H1 (cell line): ENCODE results near the gene ZSWIM6. TPM values are rescaled to one million over a fixed set of nuclear protein-coding genes. Genes with fewer than 3 reads are reported as not detected.

ENCODE experiments used
- CTCF ChIA-PET: fragments of 300-600 bp; sonication (Branson Sonifier 250); formaldehyde crosslinking; loops from one replicate; lab custom pipeline; 2021; ENCODE audit not compliant: partially characterized antibody; lab: Charles Lee
- POLR2A ChIA-PET: fragments of 300-600 bp; sonication (Branson Sonifier 250); formaldehyde crosslinking; loops from one replicate; lab custom pipeline; 2021; ENCODE audit warnings: inconsistent platforms; ENCODE audit not compliant: partially characterized antibody; lab: Charles Lee
- DNase-seq, 2 experiments: peaks; one replicate each; pipeline versions ENCODE4 v3.0.0 to v3.0.0-alpha.2; 2010 to 2022; ENCODE audit warnings: low spot score in 2 of 2, low read depth in 1 of 2, mixed read lengths in 1 of 2
- FAIRE-seq: peaks from 2 replicates; lab custom pipeline; 2011; peaks lifted over from hg19 to GRCh38; lab: Jason Lieb, UNC
- H2AFZ ChIP-seq: 2 replicates; pipeline ENCODE4 v1.8.1; 2012; ENCODE audit warnings: low read length, inconsistent platforms
- H2AK5ac ChIP-seq: 2 replicates; pipeline ENCODE4 v1.6.1; 2013; ENCODE audit warnings: low read depth, low read length
- H2BK120ac ChIP-seq: replicated peaks from 2 replicates; pipeline ENCODE3; 2013; ENCODE audit warnings: low read depth, low read length, inconsistent platforms
- H2BK12ac ChIP-seq: 2 replicates; pipeline ENCODE4 v1.6.1; 2013; ENCODE audit warnings: low read depth, low read length
- H2BK15ac ChIP-seq: 2 replicates; pipeline ENCODE4 v1.6.1; 2013; ENCODE audit warnings: low read length
- H2BK20ac ChIP-seq: 2 replicates; pipeline ENCODE4 v1.6.1; 2013; ENCODE audit warnings: low read length
- H2BK5ac ChIP-seq: 2 replicates; pipeline ENCODE4 v1.6.1; 2013; ENCODE audit warnings: low read depth, low read length
- H3K14ac ChIP-seq: 2 replicates; pipeline ENCODE4 v1.6.1; 2013; ENCODE audit warnings: inconsistent platforms; ENCODE audit not compliant: insufficient read length
- H3K18ac ChIP-seq: 2 replicates; pipeline ENCODE4 v1.6.1; 2013; ENCODE audit warnings: low read length; ENCODE audit errors: extremely low read depth
- H3K23ac ChIP-seq: 2 replicates; pipeline ENCODE4 v1.6.1; 2013; ENCODE audit warnings: inconsistent platforms; ENCODE audit not compliant: insufficient read length
- H3K23me2 ChIP-seq: 2 replicates; pipeline ENCODE4 v1.6.1; 2013; ENCODE audit warnings: low read depth, low read length
- H3K27ac ChIP-seq: 2 replicates; pipeline ENCODE4 v1.6.1; 2011; ENCODE audit warnings: low read depth, low read length, inconsistent platforms
- H3K27me3 ChIP-seq, 4 experiments: replicated peaks in 1 of 4; 1 replicate in 1 of 4; 2 replicates in 3 of 4; pipeline versions ENCODE4 v1.6.1 to v1.8.1; 2011 to 2013; ENCODE audit warnings: low read length in 3 of 4, mild to moderate bottlenecking in 3 of 4, inconsistent platforms in 2 of 4, mixed read lengths in 2 of 4, moderate library complexity in 1 of 4; ENCODE audit not compliant: control insufficient read depth in 3 of 4, insufficient read depth in 3 of 4; ENCODE audit errors: extremely low read depth in 1 of 4
- H3K36me3 ChIP-seq, 4 experiments: 2 replicates each; pipeline versions ENCODE4 v1.6.1 to v1.8.1; 2011 to 2013; ENCODE audit warnings: mild to moderate bottlenecking in 4 of 4, low read length in 3 of 4, moderate library complexity in 2 of 4, control low read depth in 1 of 4, inconsistent platforms in 1 of 4; ENCODE audit not compliant: insufficient read depth in 4 of 4, control insufficient read depth in 2 of 4
- H3K4ac ChIP-seq: replicated peaks from 2 replicates; pipeline ENCODE3; 2013; ENCODE audit warnings: low read length, low read depth, mixed read lengths, inconsistent platforms; ENCODE audit not compliant: insufficient read length
- H3K4me1 ChIP-seq, 4 experiments: replicated peaks in 1 of 4; 1 replicate in 1 of 4; 2 replicates in 3 of 4; pipeline versions ENCODE4 v1.6.1 to v1.8.1; 2011 to 2013; ENCODE audit warnings: low read length in 3 of 4, inconsistent platforms in 2 of 4, mixed read lengths in 1 of 4; ENCODE audit not compliant: insufficient read depth in 4 of 4, control insufficient read depth in 3 of 4
- H3K4me2 ChIP-seq, 2 experiments: 2 replicates each; pipeline versions ENCODE4 v1.6.1 to v1.8.1; 2011 to 2013; ENCODE audit warnings: low read depth in 2 of 2, low read length in 2 of 2, control low read depth in 1 of 2, inconsistent platforms in 1 of 2, mild to moderate bottlenecking in 1 of 2; ENCODE audit not compliant: insufficient read depth in 1 of 2
- H3K4me3 ChIP-seq, 4 experiments: fragments of 200-600, 300-600 bp in 1 of 4; sonication (generic), shearing (Covaris generic), sonication (Bioruptor Twin) in 1 of 4; 2 replicates each; pipeline versions ENCODE4 v1.5.1 to v1.8.1; 2011 to 2016; ENCODE audit warnings: low read length in 4 of 4, low read depth in 3 of 4, control low read depth in 2 of 4, inconsistent platforms in 2 of 4, mild to moderate bottlenecking in 2 of 4, mixed read lengths in 1 of 4, moderate library complexity in 1 of 4; ENCODE audit not compliant: insufficient read depth in 2 of 4; ENCODE audit errors: extremely low read depth in 1 of 4
- H3K56ac ChIP-seq: replicated peaks from 2 replicates; pipeline ENCODE3; 2013; ENCODE audit warnings: low read depth, mild to moderate bottlenecking, mixed read lengths, low read length, inconsistent platforms; ENCODE audit not compliant: insufficient read length
- H3K79me1 ChIP-seq: 2 replicates; pipeline ENCODE4 v1.6.1; 2013; ENCODE audit warnings: low read depth, low read length, control low read depth
- H3K79me2 ChIP-seq, 2 experiments: 2 replicates each; pipeline versions ENCODE4 v1.6.1 to v1.8.1; 2012 to 2013; ENCODE audit warnings: low read length in 2 of 2, mild to moderate bottlenecking in 2 of 2, inconsistent platforms in 1 of 2; ENCODE audit not compliant: insufficient read depth in 2 of 2, control insufficient read depth in 1 of 2
- H3K9ac ChIP-seq, 4 experiments: replicated peaks in 1 of 4; 1 replicate in 1 of 4; 2 replicates in 3 of 4; pipeline versions ENCODE4 v1.6.1 to v1.8.1; 2011 to 2013; ENCODE audit warnings: low read depth in 3 of 4, low read length in 3 of 4, control low read depth in 2 of 4, mild to moderate bottlenecking in 2 of 4, moderate library complexity in 2 of 4, inconsistent platforms in 1 of 4; ENCODE audit errors: extremely low read depth in 1 of 4
- H3K9me3 ChIP-seq, 2 experiments: 2 replicates each; pipeline versions ENCODE4 v1.6.1 to v1.8.1; 2012 to 2013; ENCODE audit warnings: mild to moderate bottlenecking in 2 of 2, moderate library complexity in 2 of 2, control low read depth in 1 of 2, inconsistent platforms in 1 of 2, low read depth in 1 of 2, low read length in 1 of 2, mixed read lengths in 1 of 2; ENCODE audit not compliant: insufficient read depth in 2 of 2
- H4K20me1 ChIP-seq, 2 experiments: replicated peaks in 1 of 2; 2 replicates each; pipeline versions ENCODE3 to v1.8.1; 2011 to 2013; ENCODE audit warnings: inconsistent platforms in 2 of 2, low read length in 2 of 2, mild to moderate bottlenecking in 1 of 2; ENCODE audit not compliant: insufficient read depth in 2 of 2, control insufficient read depth in 1 of 2
- H4K5ac ChIP-seq: 2 replicates; pipeline ENCODE4 v1.6.1; 2013; ENCODE audit warnings: low read length, low read depth, mixed read lengths, inconsistent platforms; ENCODE audit not compliant: insufficient read length
- H4K8ac ChIP-seq: 2 replicates; pipeline ENCODE4 v1.8.0; 2013; ENCODE audit warnings: mild to moderate bottlenecking, moderate library complexity, low read length, inconsistent platforms; ENCODE audit not compliant: insufficient read depth; ENCODE audit errors: extremely low read depth
- H4K91ac ChIP-seq: replicated peaks from 2 replicates; pipeline ENCODE3; 2013; ENCODE audit warnings: low read length, mixed read lengths, inconsistent platforms; ENCODE audit not compliant: insufficient read length
- ATF3 ChIP-seq: IDR thresholded peaks from 2 replicates; pipeline ENCODE4 v1.6.1; 2011; ENCODE audit warnings: low read depth, mild to moderate bottlenecking, low read length; ENCODE audit not compliant: insufficient read depth
- PHF8 ChIP-seq: fragments of 200-600 bp; sonication (generic); conservative IDR thresholded peaks from 2 replicates; pipeline ENCODE4 v1.7.1; 2012; ENCODE audit warnings: low read depth, mild to moderate bottlenecking, inconsistent platforms, low read length, moderate library complexity
- RAD21 ChIP-seq, 2 experiments: IDR thresholded peaks in 1 of 2; conservative IDR thresholded peaks in 1 of 2; 2 replicates each; pipeline ENCODE4 v1.6.1; 2011; ENCODE audit warnings: low read depth in 2 of 2, low read length in 2 of 2, improper control_type of control experiment in 1 of 2, inconsistent platforms in 1 of 2, mild to moderate bottlenecking in 1 of 2, moderate library complexity in 1 of 2
- SRF ChIP-seq: IDR thresholded peaks from 2 replicates; pipeline ENCODE4 v1.6.1; 2011; ENCODE audit warnings: mild to moderate bottlenecking, low read depth, low read length, moderate library complexity
- WGBS, 2 experiments: shearing (Covaris generic) in 1 of 2; methylation state at CpG; one replicate each; pipeline versions ENCODE4 v1.1.6 to v1.1.7; 2013 to 2015; ENCODE audit warnings: low lambda C conversion rate in 2 of 2, mixed read lengths in 2 of 2, inconsistent platforms in 1 of 2, low coverage in 1 of 2, missing lambda C conversion rate in 1 of 2; ENCODE audit not compliant: insufficient replicate concordance in 2 of 2, insufficient coverage in 1 of 2, insufficient read length in 1 of 2; ENCODE audit errors: extremely low coverage in 1 of 2, missing lambda C conversion rate in 1 of 2; 5-methylcytosine and 5-hydroxymethylcytosine counted together
- polyA plus RNA-seq, 7 experiments: library from polyadenylated mRNA; depleted of rRNA in 3 of 7; stranded (reverse) in 5 of 7; unstranded in 2 of 7; fragments of >200 nt in 5 of 7; fragments of 200-250 nt in 2 of 7; gene quantifications; 1 replicate in 5 of 7; 2 replicates in 1 of 7; 4 replicates in 1 of 7; pipeline versions ENCODE4 v1.2.1 to v1.2.3, GENCODE V29; 2011 to 2013; ENCODE audit warnings: missing spikeins in 2 of 7, mixed read lengths in 2 of 7
- total RNA-seq: library from RNA; stranded (reverse); fragmentation: NEBNext Ultra II Directional; extraction: Animal tissue kit (Norgen Biotek cat#: 25700); gene quantifications from 2 replicates; pipeline ENCODE4 v1.2.1, GENCODE V29; 2021

Gene ZSWIM6
- total and polyA plus RNA-seq, 2 of the 8 experiments (the other 6 are each of a cell fraction or from before 2014, with no cell fraction given): 7.9 to 12.4 TPM

- H2BK120ac ChIP-seq: no peak overlapping the region
- no peak overlapping the region for H3K9ac ChIP-seq
- peaks cover 2 to 13% (median 7%) of the 10 kb centered on the region in 4 experiments; a peak in 6 of 7 replicates for H3K4me1 ChIP-seq
- H2BK20ac ChIP-seq: no peak overlapping the region
- H3K23ac ChIP-seq: no peak overlapping the region
- H3K36me3 ChIP-seq: no peaks in the 10 kb centered on the region
- H3K4me3 ChIP-seq: no peak overlapping the region
- H3K56ac ChIP-seq: no peak overlapping the region
- no peak overlapping the region for H4K5ac ChIP-seq
- no peak overlapping the region for H2BK12ac ChIP-seq
- no peak for FAIRE-seq
- H3K23me2 ChIP-seq: no peaks in the 10 kb centered on the region
- no peaks in the 10 kb centered on the region for H3K27me3 ChIP-seq
- H4K20me1 ChIP-seq: peaks cover 0 to 4% of the 10 kb centered on the region in 2 experiments
- 93% methylated on average over 1 of the region's 1 CpG; no CpG with 5 or more reads in 1 of the 2 experiments for WGBS, 2 experiments
- H3K27ac ChIP-seq: no peak overlapping the region
- no peak overlapping the region for H2AK5ac ChIP-seq
- no peak overlapping the region for H3K14ac ChIP-seq
- TF ChIP-seq SRF (no peak), RAD21 (IDR thresholded peaks at IDR 0.05 in 1 of 2, conservative IDR thresholded peaks at IDR 0.05 in 1 of 2; ENCODE audit: low read depth in 2 of 2, low read length in 2 of 2) (no peak), PHF8 (no peak), ATF3 (no peak)
- TF ChIP-seq, all 59 proteins: peak for 0
- H2BK15ac ChIP-seq: no peak overlapping the region
- peaks cover 0 to 48% of the 10 kb centered on the region in 2 experiments; a peak in 3 of 4 replicates for H3K79me2 ChIP-seq
- no peak overlapping the region for H4K8ac ChIP-seq
- no peak overlapping the region for H3K18ac ChIP-seq
- H4K91ac ChIP-seq: no peak overlapping the region
- no peak for DNase-seq
- CTCF ChIA-PET: no interaction called here
- no peaks in the 10 kb centered on the region for H3K9me3 ChIP-seq
- no peak overlapping the region for H3K4ac ChIP-seq
- H2AFZ ChIP-seq: no peak overlapping the region
- POLR2A ChIA-PET: no interaction called here
- no peak overlapping the region for H3K4me2 ChIP-seq
- H3K79me1 ChIP-seq: peaks cover 2% of the 10 kb centered on the region; the same call in 1 of the 2 replicates
- no peak overlapping the region for H2BK5ac ChIP-seq
Measured at GRCh38 chr5:61425918-61426317, 93.9 kb downstream of the ZSWIM6 start.
